Nephron progenitor cell (in vitro differentiated cells): ENCODE results near the gene IER3IP1.

ENCODE experiments used
- DNase-seq: peaks from one replicate; pipeline ENCODE4 v3.0.0; 2021
- H3K27ac Mint-ChIP-seq: 2 replicates; pipeline ENCODE4 v1.8.0; 2021; ENCODE audit warnings: mild to moderate bottlenecking, moderate library complexity, mixed read lengths
- H3K27me3 Mint-ChIP-seq: 2 replicates; pipeline ENCODE4 v1.8.0; 2021; ENCODE audit warnings: mild to moderate bottlenecking, low read depth, mixed read lengths; ENCODE audit not compliant: poor library complexity
- H3K36me3 Mint-ChIP-seq: 2 replicates; pipeline ENCODE4 v1.8.0; 2021; ENCODE audit warnings: low read depth, mixed read lengths
- H3K4me1 Mint-ChIP-seq: 2 replicates; pipeline ENCODE4 v1.8.0; 2021; ENCODE audit warnings: mixed read lengths
- H3K4me3 Mint-ChIP-seq: 2 replicates; pipeline ENCODE4 v1.8.0; 2021; ENCODE audit warnings: mild to moderate bottlenecking, moderate library complexity, mixed read lengths
- H3K9me3 Mint-ChIP-seq: 2 replicates; pipeline ENCODE4 v1.8.0; 2021; ENCODE audit warnings: mild to moderate bottlenecking, moderate library complexity, mixed read lengths
- TF ChIP-seq, protein P1 (sequence below): fragments of 200-600 bp; sonication (generic); IDR thresholded peaks from 2 replicates; pipeline ENCODE4 v1.5.0; 2021; ENCODE audit warnings: antibody characterized with exemption

IER3IP1 gene

DNA sequence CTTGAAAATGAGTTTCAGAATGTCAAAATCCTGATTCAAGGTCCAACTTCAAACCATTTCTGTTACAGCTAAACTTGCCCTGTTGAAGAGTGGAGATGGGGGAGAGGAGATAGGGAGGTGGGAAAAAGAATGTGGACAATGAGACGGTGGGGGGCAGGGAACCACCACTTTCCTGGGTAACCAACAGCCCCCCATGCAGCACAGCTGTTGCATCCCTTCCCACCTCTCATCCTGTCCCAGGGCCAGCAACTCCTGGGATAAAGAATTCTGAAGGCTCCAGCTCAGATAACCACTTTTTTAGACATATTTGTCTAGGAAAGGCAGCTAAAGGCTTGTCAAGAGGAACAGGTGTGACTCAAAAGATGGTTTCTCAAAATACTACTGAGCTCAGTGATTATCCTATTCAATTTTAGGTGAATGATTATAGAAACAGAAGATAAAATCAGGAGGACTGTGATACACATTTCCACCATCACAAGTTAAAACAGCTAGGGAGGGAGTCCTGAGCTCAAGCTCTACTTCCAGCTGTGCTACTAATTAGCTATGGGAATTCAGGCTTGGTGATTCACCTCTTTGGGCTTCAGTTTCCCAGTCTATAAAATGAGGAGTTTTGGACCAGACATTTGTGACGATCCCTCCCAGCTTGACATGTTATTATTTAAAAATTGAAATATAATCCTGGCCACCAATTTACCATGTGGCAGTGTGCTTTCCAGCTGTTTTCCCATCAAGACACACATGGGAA, 62.2 kb downstream of the IER3IP1 start:
- H3K4me1 Mint-ChIP-seq: no peaks in the 10 kb centered on the region
- H3K27me3 Mint-ChIP-seq: peaks cover 2% of the 10 kb centered on the region
- TF ChIP-seq, protein P1, sequence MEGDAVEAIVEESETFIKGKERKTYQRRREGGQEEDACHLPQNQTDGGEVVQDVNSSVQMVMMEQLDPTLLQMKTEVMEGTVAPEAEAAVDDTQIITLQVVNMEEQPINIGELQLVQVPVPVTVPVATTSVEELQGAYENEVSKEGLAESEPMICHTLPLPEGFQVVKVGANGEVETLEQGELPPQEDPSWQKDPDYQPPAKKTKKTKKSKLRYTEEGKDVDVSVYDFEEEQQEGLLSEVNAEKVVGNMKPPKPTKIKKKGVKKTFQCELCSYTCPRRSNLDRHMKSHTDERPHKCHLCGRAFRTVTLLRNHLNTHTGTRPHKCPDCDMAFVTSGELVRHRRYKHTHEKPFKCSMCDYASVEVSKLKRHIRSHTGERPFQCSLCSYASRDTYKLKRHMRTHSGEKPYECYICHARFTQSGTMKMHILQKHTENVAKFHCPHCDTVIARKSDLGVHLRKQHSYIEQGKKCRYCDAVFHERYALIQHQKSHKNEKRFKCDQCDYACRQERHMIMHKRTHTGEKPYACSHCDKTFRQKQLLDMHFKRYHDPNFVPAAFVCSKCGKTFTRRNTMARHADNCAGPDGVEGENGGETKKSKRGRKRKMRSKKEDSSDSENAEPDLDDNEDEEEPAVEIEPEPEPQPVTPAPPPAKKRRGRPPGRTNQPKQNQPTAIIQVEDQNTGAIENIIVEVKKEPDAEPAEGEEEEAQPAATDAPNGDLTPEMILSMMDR: no peak
- no peak for DNase-seq
- H3K4me3 Mint-ChIP-seq: no peak overlapping the region
- no peaks in the 10 kb centered on the region for H3K9me3 Mint-ChIP-seq
- H3K36me3 Mint-ChIP-seq: peaks cover 42% of the 10 kb centered on the region
- H3K27ac Mint-ChIP-seq: no peak overlapping the region

- H3K27me3 Mint-ChIP-seq: peaks cover 3% of the 10 kb centered on the region
- H3K4me1 Mint-ChIP-seq: no peaks in the 10 kb centered on the region
- no peaks in the 10 kb centered on the region for H3K9me3 Mint-ChIP-seq
- no peak for DNase-seq
- no peak overlapping the region for H3K4me3 Mint-ChIP-seq
- no peak overlapping the region for H3K27ac Mint-ChIP-seq
- H3K36me3 Mint-ChIP-seq: peaks cover 41% of the 10 kb centered on the region
- TF ChIP-seq, protein P1: no peak
Measured at GRCh38 chr18:47110492-47111274, 65.5 kb downstream of the IER3IP1 start.

- no peak for DNase-seq
- TF ChIP-seq, protein P1: no peak
- H3K27me3 Mint-ChIP-seq: peaks cover 3% of the 10 kb centered on the region
- no peak overlapping the region for H3K4me3 Mint-ChIP-seq
- H3K36me3 Mint-ChIP-seq: peaks cover 43% of the 10 kb centered on the region
- H3K4me1 Mint-ChIP-seq: no peaks in the 10 kb centered on the region
- H3K27ac Mint-ChIP-seq: no peak overlapping the region
- no peaks in the 10 kb centered on the region for H3K9me3 Mint-ChIP-seq
Measured at GRCh38 chr18:47109720-47110119, 66.4 kb downstream of the IER3IP1 start.

DNA sequence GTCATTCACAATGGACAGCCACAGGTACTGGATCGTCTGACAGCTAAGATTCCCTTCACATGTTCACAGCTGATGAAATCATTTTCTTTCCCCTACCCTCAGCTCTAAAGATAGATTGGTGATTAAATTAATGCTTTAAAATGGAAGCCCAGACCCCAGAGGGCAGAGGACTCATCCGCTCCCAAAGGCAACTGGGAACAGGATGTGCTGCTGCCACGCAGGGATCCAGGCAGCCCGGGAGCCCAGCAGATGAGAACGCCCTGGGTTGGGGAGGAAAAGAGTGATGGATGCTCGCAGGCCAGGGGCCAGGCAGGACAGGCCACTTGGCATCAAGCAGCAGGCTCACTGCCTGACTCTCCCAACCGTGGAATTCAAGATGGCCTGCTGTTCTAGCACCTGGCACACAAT, 67.2 kb downstream of the IER3IP1 start:
- Mint-ChIP-seq H3K36me3 (peaks cover 50% of the 10 kb centered on the region), H3K27ac (no peak overlapping the region), H3K9me3 (no peaks in the 10 kb centered on the region), H3K27me3 (peaks cover 3% of the 10 kb centered on the region), H3K4me3 (no peak overlapping the region), H3K4me1 (no peaks in the 10 kb centered on the region)
- TF ChIP-seq, protein P1: no peak
- no peak for DNase-seq

- Mint-ChIP-seq H3K27me3 (peaks cover 3% of the 10 kb centered on the region), H3K4me1 (no peaks in the 10 kb centered on the region), H3K9me3 (no peaks in the 10 kb centered on the region), H3K36me3 (peaks cover 45% of the 10 kb centered on the region), H3K4me3 (no peak overlapping the region), H3K27ac (no peak overlapping the region)
- DNase-seq: no peak
- TF ChIP-seq, protein P1: no peak
Measured at GRCh38 chr18:47108373-47108772, 67.8 kb downstream of the IER3IP1 start.
